NK-92 treated with Interleukin-12 subunit alpha and Interleukin-12 subunit beta, amount 100 ng/mL, for 24 hours (cell line): ENCODE measurements around the gene XYLT1.

ENCODE experiments used
- DNase-seq: peaks from one replicate; lab custom pipeline; 2025; lab: John Stamatoyannopoulos, UW

The XYLT1 gene

DNA sequence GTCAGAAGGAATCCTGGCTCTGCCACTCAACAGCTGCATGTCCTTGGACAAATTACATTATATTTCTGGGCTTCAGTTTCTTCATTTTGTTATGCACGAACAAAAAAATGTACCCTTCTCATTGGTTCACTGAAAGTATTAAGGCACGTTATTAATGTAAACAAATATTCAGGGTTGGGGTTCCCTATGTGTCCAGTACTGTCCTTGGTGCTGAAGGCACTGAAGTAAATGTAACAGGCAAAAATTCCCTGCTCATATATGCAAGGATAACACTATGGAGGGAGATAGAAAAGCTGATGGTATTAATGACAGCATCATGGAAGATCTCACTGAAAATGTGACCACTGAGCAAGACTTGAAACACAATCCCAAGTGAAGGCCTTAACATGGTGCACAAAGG lies 386.6 kb downstream of the XYLT1 start:
- no peak for DNase-seq

DNA sequence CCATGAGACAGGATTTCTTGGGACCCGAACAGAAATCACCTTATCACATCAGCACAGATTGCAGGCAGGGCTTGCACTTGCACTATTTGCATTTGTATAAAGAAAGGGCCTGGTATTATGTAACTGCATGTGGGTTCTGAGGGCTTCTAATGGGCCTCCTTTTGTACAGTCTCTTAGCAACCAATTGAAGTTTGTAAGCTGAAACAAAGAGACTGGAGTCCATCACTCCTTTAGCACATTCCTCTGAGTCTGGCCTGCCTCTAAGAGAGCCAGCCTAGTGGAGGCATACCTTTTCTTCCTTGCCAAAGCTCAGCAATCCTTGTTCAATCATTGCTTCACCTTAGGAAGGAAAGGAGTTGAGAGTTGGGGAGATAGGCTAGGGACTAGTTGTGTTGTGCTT lies 387.1 kb downstream of the XYLT1 start:
- DNase-seq = no peak

DNA sequence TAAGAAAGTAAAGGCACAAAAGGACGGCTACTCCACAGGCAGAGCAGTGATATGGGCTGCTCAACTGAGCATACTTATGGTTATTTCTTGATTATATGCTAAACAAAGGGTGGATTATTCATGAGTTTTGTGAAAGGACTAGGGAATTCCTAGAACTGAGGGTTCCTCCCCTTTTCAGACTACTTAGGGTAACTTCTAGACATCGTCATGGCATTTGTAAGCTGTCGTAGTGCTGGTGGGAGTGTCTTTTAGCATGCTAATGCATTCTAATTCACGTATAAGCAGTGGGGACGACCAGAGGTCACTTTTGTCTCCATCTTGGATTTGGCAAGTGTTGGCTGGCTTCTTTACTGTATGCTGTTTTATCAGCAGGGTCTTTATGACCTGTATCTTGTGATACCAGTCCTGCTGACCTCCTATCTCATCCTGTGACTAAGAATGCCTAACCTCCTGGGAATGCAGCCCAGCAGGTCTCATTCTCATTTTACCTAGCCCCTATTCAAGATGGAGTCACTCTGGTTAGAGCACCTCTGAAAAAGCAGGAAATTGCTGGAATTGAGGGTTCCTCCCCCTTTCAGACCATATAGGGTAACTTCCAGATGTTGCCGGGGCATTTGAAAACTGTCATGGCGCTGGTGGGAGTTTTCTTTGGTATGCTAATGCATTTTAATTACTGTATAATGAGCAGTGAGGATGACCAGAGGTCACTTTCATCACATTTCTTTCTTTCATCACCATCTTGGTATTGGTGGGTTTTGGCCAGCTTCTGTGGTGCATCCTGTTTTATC lies 388.5 kb downstream of the XYLT1 start:
- no peak for DNase-seq

DNA sequence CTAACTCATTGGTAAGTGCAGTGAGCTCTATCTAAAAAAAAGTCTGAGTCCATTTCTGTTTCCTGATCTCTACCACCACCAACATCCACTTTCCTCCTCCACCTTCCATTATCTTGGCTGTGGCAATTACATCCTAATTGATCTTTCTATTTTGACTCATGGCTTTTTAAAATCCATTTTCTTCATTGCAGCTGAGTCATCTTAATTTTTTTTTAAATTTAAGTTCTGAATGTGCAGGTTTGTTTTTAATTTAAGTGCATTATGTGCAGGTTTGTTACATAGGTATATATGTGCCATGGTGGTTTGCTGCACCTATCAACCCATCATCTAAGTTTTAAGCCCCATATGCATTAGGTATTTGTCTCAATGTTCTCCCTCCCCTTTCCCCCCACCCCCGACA lies 390.7 kb downstream of the XYLT1 start:
- DNase-seq = no peak

DNA sequence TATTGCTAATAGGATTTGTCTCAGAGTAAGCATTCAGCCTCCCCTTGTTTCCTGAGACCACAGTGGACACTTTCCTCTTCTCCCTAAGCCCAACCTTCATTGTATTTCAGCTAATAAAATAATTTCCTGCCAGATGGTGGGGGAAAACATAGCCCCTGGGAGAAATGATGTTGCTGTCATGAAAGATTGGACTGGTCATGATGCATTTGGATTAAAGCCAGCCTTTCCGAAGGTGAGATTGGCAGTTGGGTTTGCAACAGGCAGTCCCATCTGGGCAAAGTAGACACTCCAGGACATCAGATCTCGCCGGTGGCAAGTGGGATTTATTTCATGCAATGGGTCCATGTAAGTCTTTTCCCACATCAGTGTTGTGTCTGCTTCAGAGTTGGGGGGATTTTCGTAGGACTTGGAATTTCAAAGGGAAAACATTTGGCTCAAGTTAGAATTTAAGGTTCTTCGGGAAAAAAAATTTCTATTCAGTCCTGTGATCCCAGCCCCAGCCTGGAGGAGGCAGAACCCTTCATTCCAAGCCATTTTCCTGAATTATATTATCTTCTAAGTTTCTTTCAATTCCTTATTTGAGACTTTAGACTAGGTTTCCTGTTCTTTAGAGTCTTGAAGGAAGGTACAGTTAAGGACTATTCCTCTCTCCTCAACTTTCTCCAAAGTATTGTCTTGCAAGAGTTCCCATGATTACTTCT lies 391.7 kb downstream of the XYLT1 start:
- no peak for DNase-seq

DNA sequence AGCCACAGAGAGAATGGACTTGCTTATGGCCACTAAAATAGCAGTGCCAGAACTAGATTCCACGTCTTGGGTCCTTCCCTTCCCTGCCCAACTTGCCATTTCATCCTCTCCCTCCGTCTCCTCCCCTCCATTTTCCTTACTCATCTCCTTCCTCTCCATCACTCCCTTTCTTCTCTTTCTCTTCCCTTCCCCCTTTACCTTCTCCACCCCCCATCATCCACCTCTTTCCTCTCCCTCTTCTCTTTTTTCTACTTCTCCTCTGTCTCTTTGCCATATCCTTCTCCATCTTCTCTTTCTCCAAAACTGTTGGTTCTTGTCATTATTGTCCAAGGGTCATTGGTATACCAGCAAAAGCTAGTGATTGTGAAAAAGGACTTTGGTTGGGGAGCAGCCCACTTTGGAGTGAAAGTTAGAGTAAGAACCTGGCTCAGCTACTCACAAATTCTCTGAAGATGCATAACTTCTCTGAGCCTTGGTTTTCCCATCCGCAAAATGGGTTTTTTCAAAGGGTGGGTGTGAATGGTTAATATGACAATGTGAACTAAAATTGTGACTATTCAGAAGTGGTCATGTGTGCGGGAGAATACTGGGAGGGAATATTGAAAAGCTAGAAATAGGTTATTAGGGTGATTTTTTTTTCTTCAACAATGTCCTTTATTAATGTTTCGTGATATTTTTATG lies 393.8 kb downstream of the XYLT1 start:
- DNase-seq = no peak

DNA sequence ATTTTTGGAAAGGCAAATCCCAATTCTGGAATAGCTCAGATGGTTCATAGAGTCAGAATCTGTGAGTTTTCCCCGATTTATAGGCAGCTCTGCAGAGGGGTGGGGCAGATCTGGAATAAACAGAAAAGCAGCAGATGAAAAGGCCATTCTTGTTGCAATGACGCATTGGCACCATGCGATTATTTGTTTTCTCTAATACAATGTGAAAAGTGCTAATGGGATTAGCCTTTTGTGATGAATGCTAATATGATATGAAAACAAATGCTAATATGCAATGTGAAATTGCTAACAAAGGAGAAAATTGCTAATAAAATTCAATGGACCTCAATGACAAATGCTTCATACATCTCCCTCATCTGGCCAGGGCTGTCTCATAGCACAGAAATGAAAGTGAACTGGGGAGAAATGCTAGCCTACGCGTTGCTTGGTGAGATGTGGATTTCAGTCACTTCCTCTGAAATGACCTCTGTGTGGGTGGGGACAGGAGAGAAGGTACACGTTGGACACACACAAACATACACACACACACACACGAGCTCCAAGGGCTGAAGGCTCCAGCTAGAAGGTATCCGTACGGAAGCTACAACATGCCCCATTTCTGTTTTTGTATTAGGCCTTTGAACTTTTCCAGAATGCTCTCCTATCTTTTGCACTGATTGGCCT lies 394.5 kb downstream of the XYLT1 start:
- DNase-seq = no peak

DNA sequence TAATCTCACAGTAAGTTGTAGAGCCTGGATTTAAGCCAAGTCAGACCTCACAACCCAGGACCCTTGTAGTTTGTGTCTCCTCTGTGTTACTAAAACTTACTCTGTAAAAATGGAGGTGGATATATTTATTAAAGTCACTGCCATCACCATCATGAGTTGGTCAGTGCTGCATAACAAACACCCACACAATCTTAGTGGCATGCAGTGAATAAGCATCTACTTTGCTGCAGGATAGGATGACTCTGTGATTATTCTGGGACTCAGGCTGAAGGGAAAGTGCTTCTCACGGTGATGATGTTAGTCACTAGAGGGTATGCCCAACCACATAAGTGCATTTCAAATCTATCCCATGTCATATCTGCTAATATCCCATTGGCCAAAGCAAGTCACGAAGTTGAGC lies 398.7 kb downstream of the XYLT1 start:
- no peak for DNase-seq

DNA sequence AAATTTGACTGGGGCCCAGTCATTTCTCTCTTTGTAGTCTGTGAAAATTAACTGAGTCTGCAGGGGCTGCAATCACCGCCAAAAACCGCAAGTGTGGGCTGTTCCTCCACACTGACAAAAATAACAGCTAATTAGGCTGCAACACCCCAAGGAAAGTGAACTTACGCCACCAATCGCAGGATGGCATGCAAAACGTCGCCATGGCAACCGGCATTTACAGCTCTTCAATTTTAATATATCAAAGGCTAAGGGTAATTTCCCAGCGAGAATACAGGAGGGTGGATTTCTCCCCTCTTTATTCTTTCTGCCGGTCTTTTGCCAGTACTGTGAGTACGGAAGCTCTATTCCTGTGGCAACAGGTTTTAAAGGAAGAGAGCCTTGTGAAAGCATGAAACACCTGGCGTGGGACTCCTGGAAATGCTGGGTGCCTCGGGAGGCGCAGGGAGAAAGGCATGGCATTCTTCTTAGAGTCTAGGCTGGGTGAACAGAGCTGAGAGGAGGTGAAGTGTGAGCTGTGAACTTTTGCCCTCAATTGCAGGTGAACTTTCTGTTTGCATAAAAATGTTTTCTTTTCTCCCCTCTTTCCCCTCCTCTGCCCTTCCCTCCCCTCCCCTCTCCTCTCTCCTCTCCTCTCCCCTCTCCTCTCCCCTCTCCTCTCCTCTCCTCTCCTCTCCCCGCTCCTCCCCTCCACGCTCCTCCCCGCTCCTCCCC lies 399.7 kb downstream of the XYLT1 start:
- no peak for DNase-seq

DNA sequence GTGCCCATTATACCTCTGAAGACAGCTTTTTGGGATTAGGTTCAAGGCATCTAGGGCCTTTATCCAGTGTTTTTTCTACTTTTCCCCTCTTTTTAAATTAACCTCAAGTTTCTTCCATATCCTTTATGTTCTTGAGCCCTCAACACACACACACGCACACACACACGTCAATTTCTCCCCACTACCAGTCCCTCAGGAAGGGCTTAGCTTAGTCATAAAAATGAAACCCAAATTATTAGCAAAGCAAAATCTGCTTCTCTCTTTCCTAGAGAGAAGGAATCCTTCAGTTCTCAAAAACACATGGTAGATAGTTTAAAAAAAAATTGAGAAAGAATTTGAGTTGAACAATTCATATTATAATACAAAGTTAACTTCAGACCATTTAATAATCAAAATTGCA lies 401.1 kb downstream of the XYLT1 start:
- DNase-seq = no peak

DNA sequence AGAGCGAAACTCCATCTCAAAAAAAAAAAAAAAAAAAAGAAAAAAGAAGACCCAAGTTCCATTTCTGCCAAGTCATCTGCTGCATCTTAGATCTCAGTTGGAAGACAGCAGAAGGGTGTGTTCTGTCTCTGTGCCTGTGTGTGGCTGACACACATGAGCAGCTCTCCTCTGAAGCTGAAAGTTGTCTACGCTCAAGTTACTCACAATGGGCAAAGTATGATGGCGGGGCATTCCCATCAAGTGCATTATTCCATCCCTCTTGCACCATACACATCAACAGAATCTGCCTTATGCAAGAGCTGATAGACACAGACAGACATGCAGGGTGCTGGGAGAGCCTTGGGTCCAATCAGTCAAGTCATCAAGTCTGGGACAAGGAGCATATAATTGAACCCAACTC lies 402.2 kb downstream of the XYLT1 start:
- no peak for DNase-seq

DNA sequence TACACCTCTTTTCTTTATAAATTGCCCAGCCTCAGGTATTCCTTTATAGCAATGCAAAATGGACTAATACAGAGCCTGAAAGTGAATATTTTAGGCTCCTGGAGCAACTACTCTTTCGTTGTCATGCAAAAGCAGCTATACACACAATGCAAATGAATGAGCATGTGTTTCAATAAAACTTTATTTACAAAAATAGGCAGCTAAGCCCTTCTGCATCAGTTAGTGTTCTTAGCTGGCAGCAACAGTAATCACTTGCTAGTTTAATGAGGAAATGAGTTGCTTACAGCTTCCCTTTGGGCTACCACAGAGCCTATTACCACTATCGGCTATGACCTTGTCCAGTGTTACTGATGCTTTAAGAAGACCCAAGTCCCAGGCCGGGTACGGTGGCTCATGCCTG lies 402.9 kb downstream of the XYLT1 start:
- DNase-seq = no peak

DNA sequence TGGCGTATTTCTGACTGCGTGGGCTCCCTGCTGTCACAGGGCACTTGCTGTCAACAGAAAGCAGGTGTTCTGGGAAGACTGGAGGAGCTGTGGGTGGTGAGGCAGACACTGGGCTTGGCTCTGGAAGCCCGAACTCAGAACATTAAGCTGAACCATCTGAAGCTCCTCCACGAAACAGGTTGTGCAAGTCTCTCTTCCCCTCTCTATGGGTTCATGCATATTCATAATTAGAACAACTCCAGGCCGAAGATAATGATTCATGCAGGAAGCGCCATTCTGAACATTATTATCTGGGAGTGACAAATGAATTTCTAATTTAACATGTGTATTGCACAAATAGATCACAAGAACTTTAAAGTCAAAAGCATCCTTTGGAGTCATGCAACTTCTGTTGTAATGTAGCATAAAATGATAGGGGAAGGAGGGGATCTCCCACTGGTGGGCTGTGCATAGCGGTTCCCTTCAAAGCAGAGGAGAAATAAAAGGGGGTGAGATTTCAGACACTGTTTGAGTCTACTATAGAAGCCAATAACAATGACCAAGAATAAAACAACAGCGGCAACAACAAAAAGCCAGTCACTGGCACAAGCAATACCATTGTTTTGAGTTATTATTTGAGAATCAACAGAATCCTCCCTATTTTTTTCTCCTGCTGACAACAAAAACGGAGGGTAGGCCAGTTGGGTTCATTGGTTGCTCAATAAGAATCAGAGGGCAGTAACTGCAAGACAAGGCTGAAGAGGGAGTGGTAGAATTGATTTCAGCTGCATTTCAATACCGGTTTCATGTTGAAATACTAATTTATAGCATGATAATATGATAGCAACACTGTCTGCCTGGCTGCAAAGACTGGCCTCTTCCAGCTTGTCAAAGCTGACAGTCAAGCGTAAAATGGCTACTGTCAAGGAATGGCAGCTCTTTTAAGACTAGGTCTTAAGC lies 407.3 kb downstream of the XYLT1 start:
- DNase-seq = no peak

DNA sequence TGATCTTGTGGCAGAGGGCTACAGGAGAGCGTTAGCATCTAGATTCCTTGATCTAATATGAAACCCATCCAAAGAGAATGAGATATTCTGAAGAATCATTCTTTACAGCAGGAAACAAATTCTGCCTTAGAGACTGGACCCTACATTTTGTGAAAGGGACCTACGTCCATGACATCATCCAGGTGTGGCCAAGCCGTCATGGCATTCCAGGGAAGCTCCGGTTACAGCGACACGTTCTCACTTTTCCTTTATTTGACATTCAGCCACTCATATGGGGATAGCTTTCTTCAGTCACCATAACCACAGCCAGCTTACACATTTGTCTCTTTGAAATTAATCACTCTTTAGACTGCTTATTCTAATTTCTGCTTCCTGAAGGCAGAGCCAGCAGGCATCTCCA lies 408.1 kb downstream of the XYLT1 start:
- no peak for DNase-seq

DNA sequence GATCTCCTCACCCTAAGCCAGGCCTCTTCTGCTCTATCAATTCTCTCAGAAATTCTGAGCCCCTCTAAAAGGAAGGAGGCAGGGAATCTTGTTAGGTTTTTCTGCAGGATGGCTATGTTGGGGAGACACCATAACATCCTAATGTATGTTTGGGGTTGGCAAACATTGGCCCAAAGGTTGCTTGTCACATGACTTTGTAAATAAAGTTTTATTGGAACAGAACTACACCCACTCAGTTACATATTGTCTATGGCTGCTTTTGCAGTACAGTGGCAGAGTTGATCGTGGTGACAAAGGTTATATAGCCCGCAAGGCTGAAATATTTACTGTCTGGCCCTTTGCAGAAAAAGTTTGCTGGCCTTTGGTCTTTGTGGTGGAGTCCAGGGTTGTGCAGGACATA lies 409.4 kb downstream of the XYLT1 start:
- no peak for DNase-seq

DNA sequence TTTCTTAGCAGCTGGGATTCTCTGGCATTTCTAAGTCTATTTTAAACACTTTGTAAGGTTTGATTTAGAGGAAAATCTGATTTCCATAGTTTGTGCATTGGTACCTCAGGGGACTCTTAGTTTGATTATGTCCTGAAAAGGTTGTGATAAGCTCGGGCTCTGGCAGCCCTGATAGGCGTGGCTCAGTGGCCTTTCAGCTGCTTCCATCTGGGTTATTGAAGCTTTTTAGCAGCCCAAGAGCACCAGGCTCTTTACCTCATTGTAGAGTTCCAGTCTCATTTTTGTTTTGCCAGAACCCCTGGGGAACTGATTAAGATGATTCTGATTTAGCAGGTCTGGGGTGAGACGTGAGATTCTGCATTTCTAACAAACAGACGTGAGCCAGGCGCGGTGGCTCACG lies 412.3 kb downstream of the XYLT1 start:
- DNase-seq = no peak

DNA sequence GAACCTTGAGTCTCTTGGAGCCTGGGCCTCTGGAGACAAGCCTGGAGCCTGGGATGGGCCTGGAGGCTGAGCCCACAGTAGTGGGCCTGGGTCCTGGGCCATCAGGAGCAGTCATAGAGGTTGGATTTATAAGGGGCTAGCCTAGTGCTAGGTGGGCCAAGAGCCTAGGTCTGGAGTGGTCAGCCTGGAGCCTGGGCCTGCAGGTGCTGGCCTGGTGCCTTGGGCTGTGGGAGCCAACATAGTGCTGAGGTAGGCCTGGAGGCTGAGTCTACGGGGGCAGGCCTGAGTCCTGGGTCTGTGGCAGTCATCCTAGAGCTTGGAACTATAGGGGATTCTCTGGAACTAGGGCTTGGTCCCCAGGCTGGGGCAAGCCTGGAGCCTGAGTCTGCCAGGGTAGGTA lies 414.1 kb downstream of the XYLT1 start:
- DNase-seq = no peak

DNA sequence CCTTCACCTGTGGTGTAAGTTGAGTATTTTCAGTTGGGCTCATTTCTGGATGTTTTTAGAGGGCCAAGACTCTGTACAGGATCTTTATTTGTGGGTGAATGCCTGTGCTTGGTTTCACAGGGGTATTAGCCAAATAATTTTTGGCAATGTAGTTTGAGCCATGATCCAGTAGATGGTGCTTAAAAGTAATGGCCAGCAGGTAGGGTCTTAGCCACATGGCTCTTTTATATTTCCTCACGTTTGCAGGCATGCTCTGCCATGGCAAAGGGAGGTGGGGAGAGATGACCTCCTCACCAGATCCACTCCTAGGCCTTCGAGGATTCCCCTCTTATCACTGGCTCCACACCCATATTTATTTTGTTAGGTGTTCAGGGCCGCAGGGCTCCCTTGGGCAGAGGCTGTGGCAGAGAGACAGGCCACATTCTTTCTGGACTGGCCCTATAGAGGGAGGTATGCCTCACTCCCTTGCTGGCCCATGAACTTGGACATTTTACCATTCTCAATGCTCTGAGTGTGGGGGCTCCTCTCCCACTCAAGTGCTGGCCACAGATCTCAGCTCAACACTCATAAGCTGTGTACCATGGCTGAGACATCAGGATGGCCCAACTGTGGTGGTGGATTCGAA lies 417.1 kb downstream of the XYLT1 start:
- DNase-seq = no peak
